Mucosa of rectum (tissue), 2 donors: ENCODE results near the gene GUF1.
"Not testable (repeated sequence)": the region's sequence is repeated elsewhere in the genome, so short reads cannot be mapped to it uniquely, and the experiment has no call there.

ENCODE experiments used
- H3K27ac ChIP-seq, 2 donors: one replicate each; pipeline ENCODE4 v1.7.0; 2013; ENCODE audit warnings: inconsistent platforms in 2 of 2, low read depth in 2 of 2, low read length in 2 of 2
- H3K27me3 ChIP-seq, 2 donors: one replicate each; pipeline ENCODE4 v1.7.0; 2013; ENCODE audit warnings: low read length in 2 of 2; ENCODE audit not compliant: control insufficient read depth in 2 of 2, insufficient read depth in 2 of 2
- H3K36me3 ChIP-seq, 2 donors: one replicate each; pipeline ENCODE4 v1.7.0; 2013; ENCODE audit warnings: low read length in 2 of 2; ENCODE audit not compliant: control insufficient read depth in 2 of 2, insufficient read depth in 2 of 2
- H3K4me1 ChIP-seq, 2 donors: one replicate each; pipeline ENCODE4 v1.7.0; 2013; ENCODE audit warnings: low read length in 2 of 2, mild to moderate bottlenecking in 1 of 2; ENCODE audit not compliant: control insufficient read depth in 2 of 2, insufficient read depth in 2 of 2
- H3K4me3 ChIP-seq, 2 donors: one replicate each; pipeline ENCODE4 v1.7.0; 2013; ENCODE audit warnings: low read length in 2 of 2
- H3K9ac ChIP-seq, 2 donors: one replicate each; pipeline ENCODE4 v1.7.0; 2013; ENCODE audit warnings: low read length in 2 of 2, low read depth in 1 of 2, mild to moderate bottlenecking in 1 of 2
- H3K9me3 ChIP-seq, 2 donors: one replicate each; pipeline ENCODE4 v1.7.0; 2013; ENCODE audit warnings: low read length in 2 of 2; ENCODE audit not compliant: control insufficient read depth in 2 of 2
- donor health status: healthy.
- donor health status: Normal muscosa, but diverticular disease.

GUF1 gene

GRCh38 chr4:44727471-44727870 is 49.3 kb downstream of the GUF1 start:
- Histone ChIP-seq H3K27me3 (no peaks in the 10 kb centered on the region), H3K9me3 (no peaks in the 10 kb centered on the region), H3K4me3 (peak overlapping the region in 1 of 2 donors; percentile 89), H3K27ac (no peak overlapping the region), H3K36me3 (no peaks in the 10 kb centered on the region), H3K9ac (no peak overlapping the region), H3K4me1 (peaks cover 6 to 9% of the 10 kb centered on the region in 2 donors)

DNA sequence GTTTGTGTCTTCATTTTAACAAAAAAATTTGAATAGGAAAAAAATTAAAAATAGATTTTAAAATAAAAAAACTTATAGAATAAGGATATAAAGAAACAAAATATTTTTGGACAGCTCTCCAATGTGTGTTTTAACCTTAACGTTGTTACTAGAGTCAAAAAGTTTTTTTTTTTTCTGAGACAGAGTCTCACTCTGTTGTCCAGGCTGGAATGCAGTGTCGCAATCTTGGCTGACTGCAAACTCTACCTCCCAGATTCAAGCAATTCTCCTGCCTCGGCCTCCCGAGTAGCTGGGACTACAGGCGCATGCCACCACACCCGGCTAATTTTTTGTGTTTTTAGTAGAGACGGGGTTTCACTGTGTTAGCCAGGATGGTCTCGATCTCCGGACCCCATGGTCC is 50.5 kb downstream of the GUF1 start:
- H3K9me3 ChIP-seq, H3K27ac ChIP-seq, H3K4me1 ChIP-seq, H3K36me3 ChIP-seq, H3K4me3 ChIP-seq, H3K9ac ChIP-seq, H3K27me3 ChIP-seq: not testable (repeated sequence)

DNA sequence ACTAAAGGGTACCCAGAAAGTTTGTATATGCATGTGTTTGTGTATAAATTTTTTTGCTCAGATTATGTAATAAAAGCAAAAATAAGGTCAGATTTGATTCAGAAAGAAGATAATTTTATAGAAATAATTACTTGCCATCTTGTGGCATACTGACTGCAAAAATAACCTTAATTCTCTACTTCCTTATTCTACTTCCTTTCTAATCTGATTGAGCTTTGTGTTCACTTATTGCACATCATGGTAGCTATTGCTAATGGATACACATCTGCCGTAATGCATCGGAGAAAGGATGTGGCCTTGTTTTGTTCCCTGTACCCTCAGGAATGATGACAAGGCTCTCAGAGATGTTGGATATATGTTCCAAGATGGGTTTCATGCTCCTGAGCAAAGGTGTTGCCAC is 58.7 kb downstream of the GUF1 start:
- H3K9ac ChIP-seq: no peak overlapping the region
- no peaks in the 10 kb centered on the region for H3K36me3 ChIP-seq
- H3K9me3 ChIP-seq: no peaks in the 10 kb centered on the region
- H3K4me3 ChIP-seq: no peak overlapping the region
- no peaks in the 10 kb centered on the region for H3K27me3 ChIP-seq
- no peaks in the 10 kb centered on the region for H3K4me1 ChIP-seq
- H3K27ac ChIP-seq: no peak overlapping the region

DNA sequence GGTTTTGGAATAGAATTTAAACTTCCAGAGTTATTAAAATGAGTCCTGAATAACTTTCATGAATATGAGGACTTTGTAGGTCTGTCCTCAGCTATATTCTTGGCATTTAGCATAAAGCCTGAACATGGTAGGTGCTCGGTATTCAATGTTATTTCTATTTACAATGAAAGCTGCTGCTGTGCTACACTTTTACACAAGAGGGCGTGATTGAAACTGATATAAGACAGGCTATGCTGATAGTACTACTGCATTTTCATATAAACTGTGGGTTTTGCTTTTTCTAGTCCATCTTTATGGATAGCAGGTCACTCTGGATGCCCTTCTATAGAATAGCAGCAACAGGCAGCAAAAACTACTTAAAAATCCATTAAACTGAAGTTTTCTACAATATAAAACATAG is 60.4 kb downstream of the GUF1 start:
- no peaks in the 10 kb centered on the region for H3K4me1 ChIP-seq
- H3K9me3 ChIP-seq: no peaks in the 10 kb centered on the region
- H3K4me3 ChIP-seq: no peak overlapping the region
- no peaks in the 10 kb centered on the region for H3K27me3 ChIP-seq
- no peak overlapping the region for H3K9ac ChIP-seq
- H3K27ac ChIP-seq: no peak overlapping the region
- no peaks in the 10 kb centered on the region for H3K36me3 ChIP-seq

- no peak overlapping the region for H3K9ac ChIP-seq
- H3K36me3 ChIP-seq: no peaks in the 10 kb centered on the region
- H3K9me3 ChIP-seq: no peaks in the 10 kb centered on the region
- H3K27me3 ChIP-seq: no peaks in the 10 kb centered on the region
- H3K27ac ChIP-seq: no peak overlapping the region
- no peaks in the 10 kb centered on the region for H3K4me1 ChIP-seq
- no peak overlapping the region for H3K4me3 ChIP-seq
Observed at GRCh38 chr4:44740201-44740600, 62.0 kb downstream of the GUF1 start.
